MM.1S (cell line): ENCODE results near the gene CNPPD1.

Source experiments
- DNase-seq: peaks from one replicate; pipeline ENCODE4 v3.0.0-alpha.2; 2015
- H2AFZ ChIP-seq: fragments of 300-600 bp; sonication (generic); 2 replicates; pipeline ENCODE4 v1.6.0; 2016; ENCODE audit warnings: antibody characterized with exemption, low read length
- H3F3A ChIP-seq: fragments of 300-600 bp; sonication (generic); 2 replicates; pipeline ENCODE4 v1.6.1; 2016; ENCODE audit warnings: mild to moderate bottlenecking, antibody characterized with exemption, low read length, moderate library complexity, mixed read lengths; ENCODE audit not compliant: insufficient read depth
- H3K27ac ChIP-seq: fragments of 300-600 bp; sonication (generic); 2 replicates; pipeline ENCODE4 v1.5.1; 2016; ENCODE audit warnings: mild to moderate bottlenecking, low read length
- H3K27me3 ChIP-seq: fragments of 300-600 bp; sonication (generic); replicated peaks from 2 replicates; pipeline ENCODE4 v1.6.0; 2016; ENCODE audit warnings: low read length; ENCODE audit not compliant: insufficient read depth
- H3K36me3 ChIP-seq: fragments of 300-600 bp; sonication (generic); replicated peaks from 2 replicates; pipeline ENCODE4 v1.6.1; 2016; ENCODE audit warnings: mild to moderate bottlenecking, low read length, mixed read lengths; ENCODE audit not compliant: insufficient read depth
- H3K4me1 ChIP-seq: fragments of 300-600 bp; sonication (generic); 2 replicates; pipeline ENCODE4 v1.6.1; 2016; ENCODE audit warnings: low read length, mixed read lengths
- H3K4me2 ChIP-seq: fragments of 300-600 bp; sonication (generic); 2 replicates; pipeline ENCODE4 v1.6.0; 2016; ENCODE audit warnings: low read depth, low read length
- H3K4me3 ChIP-seq: fragments of 300-600 bp; sonication (generic); 2 replicates; pipeline ENCODE4 v1.5.1; 2016; ENCODE audit warnings: low read length, mixed read lengths
- H3K79me2 ChIP-seq: fragments of 300-600 bp; sonication (generic); 2 replicates; pipeline ENCODE4 v1.6.1; 2016; ENCODE audit warnings: mixed run types, low read length, mixed read lengths
- H3K9ac ChIP-seq: fragments of 300-600 bp; sonication (generic); 2 replicates; pipeline ENCODE4 v1.6.1; 2016; ENCODE audit warnings: low read length, mixed read lengths
- H3K9me2 ChIP-seq: fragments of 300-600 bp; sonication (generic); replicated peaks from 2 replicates; pipeline ENCODE4 v1.6.1; 2016; ENCODE audit warnings: mild to moderate bottlenecking, low read length, mixed read lengths; ENCODE audit not compliant: insufficient read depth
- H3K9me3 ChIP-seq: fragments of 300-600 bp; sonication (generic); replicated peaks from 2 replicates; pipeline ENCODE4 v1.6.1; 2016; ENCODE audit warnings: mild to moderate bottlenecking, low read length, mixed read lengths; ENCODE audit not compliant: insufficient read depth
- H4K20me1 ChIP-seq: fragments of 300-600 bp; sonication (generic); 2 replicates; pipeline ENCODE4 v1.6.1; 2016; ENCODE audit warnings: mild to moderate bottlenecking, low read length, moderate library complexity, mixed read lengths; ENCODE audit not compliant: insufficient read depth
- EZH2 ChIP-seq: fragments of 300-600 bp; sonication (generic); optimal IDR thresholded peaks from 2 replicates; pipeline ENCODE3; 2017; ENCODE audit warnings: low read depth, mild to moderate bottlenecking, antibody characterized with exemption, low read length, mixed read lengths
- EZH2phosphoT487 ChIP-seq: fragments of 300-600 bp; sonication (generic); IDR thresholded peaks from 2 replicates; pipeline ENCODE4 v1.6.1; 2018; ENCODE audit warnings: antibody characterized with exemption, low read length
- TF ChIP-seq, protein P1 (sequence below): fragments of 300-600 bp; sonication (generic); IDR thresholded peaks from 2 replicates; pipeline ENCODE4 v1.5.1; 2016; ENCODE audit warnings: antibody characterized with exemption, low read length, mixed read lengths

The CNPPD1 gene

DNA sequence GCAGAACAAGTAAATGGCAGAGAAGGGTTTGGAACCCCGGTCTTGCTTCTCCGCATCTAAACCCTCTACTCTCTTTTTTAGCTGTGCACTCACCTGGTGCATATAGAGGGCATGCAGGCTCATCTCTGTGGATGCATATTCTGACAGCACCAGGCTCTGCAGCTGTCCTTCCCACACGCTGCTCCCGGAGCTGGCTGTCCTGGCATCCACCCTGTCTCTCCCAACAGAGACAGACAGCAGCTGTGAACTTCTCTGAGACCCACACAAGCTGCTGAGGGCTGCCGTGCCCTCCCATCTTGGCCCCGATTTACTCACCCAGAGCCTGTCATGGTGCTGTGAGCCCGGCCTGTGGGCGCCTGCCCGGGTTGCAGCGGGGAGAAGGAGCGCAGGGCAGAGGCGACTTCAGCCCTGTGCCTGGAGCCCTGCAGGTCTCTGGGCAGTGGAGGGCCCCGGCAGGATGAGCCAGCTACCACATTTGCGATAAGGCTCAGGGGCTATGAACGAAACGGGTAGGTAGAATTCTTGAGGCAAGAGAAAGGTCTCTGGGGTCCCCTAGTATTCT is 45.3 kb upstream of the CNPPD1 start:
- Histone ChIP-seq H3K9me3 (no peaks in the 10 kb centered on the region), H3K9me2 (no peaks in the 10 kb centered on the region), H3K9ac (no peak overlapping the region), H3K4me3 (no peak overlapping the region), H3K79me2 (peaks cover 9% of the 10 kb centered on the region), H2AFZ (no peak overlapping the region), H3K27ac (no peak overlapping the region), H3K27me3 (no peaks in the 10 kb centered on the region), H3K4me2 (no peak overlapping the region), H3K36me3 (no peaks in the 10 kb centered on the region; the same call in 1 of the 2 replicates), H3F3A (peaks cover 17% of the 10 kb centered on the region; the same call in 1 of the 2 replicates), H3K4me1 (peaks cover 13% of the 10 kb centered on the region), H4K20me1 (no peaks in the 10 kb centered on the region)
- DNase-seq: no peak
- TF ChIP-seq EZH2 (no peak), EZH2phosphoT487 (no peak)
- TF ChIP-seq, protein P1, sequence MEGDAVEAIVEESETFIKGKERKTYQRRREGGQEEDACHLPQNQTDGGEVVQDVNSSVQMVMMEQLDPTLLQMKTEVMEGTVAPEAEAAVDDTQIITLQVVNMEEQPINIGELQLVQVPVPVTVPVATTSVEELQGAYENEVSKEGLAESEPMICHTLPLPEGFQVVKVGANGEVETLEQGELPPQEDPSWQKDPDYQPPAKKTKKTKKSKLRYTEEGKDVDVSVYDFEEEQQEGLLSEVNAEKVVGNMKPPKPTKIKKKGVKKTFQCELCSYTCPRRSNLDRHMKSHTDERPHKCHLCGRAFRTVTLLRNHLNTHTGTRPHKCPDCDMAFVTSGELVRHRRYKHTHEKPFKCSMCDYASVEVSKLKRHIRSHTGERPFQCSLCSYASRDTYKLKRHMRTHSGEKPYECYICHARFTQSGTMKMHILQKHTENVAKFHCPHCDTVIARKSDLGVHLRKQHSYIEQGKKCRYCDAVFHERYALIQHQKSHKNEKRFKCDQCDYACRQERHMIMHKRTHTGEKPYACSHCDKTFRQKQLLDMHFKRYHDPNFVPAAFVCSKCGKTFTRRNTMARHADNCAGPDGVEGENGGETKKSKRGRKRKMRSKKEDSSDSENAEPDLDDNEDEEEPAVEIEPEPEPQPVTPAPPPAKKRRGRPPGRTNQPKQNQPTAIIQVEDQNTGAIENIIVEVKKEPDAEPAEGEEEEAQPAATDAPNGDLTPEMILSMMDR: no peak

DNA sequence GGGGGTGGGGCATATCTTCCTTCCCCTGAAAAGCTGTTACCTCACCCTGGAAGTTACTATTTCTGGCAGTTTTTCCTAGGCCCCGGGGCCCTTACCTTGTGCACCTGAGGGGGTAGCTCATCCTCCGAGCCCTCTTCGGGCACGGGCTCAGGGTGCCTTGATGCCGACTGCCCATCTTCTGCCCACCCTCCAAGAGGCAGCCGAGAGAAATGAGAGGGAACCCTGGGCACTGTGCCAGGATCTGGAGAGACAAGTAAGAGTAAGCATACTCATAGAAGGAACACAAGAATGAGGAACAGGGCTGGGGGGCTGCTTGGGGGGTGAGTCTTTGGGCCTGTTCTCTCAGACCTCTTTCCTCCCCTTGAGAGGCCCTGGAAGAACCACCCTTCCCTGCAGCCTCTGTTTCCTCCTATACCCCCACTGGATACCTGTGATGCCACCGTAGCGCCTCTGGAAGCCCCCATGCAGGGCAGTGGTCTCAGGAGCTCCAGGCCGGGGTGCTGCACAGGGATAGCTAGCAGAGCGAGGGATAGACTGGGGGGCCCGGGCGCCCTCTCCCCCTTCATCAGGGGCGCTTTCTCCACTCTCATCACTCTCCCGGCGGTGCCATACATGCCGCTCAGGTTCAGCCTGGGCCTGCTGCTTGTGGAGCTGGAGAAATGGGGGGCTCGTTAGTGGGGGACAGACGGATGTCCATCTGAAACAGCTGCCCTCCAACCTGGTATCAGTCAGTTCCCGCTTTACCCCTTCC is 44.1 kb upstream of the CNPPD1 start:
- H3F3A ChIP-seq: peaks cover 17% of the 10 kb centered on the region; the same call in 1 of the 2 replicates
- no peaks in the 10 kb centered on the region for H3K9me3 ChIP-seq
- H3K27ac ChIP-seq: no peak overlapping the region
- no peak for DNase-seq
- H3K27me3 ChIP-seq: no peaks in the 10 kb centered on the region
- H3K9ac ChIP-seq: no peak overlapping the region
- H2AFZ ChIP-seq: no peak overlapping the region
- no peak overlapping the region for H3K4me3 ChIP-seq
- no peak overlapping the region for H3K4me2 ChIP-seq
- peaks cover 6% of the 10 kb centered on the region; the same call in 1 of the 2 replicates for H3K79me2 ChIP-seq
- H4K20me1 ChIP-seq: no peaks in the 10 kb centered on the region
- H3K36me3 ChIP-seq: no peaks in the 10 kb centered on the region; the same call in 1 of the 2 replicates
- H3K4me1 ChIP-seq: peaks cover 13% of the 10 kb centered on the region
- no peaks in the 10 kb centered on the region for H3K9me2 ChIP-seq
- TF ChIP-seq, protein P1: no peak
- no peak for TF ChIP-seq EZH2phosphoT487
- TF ChIP-seq EZH2: no peak

DNA sequence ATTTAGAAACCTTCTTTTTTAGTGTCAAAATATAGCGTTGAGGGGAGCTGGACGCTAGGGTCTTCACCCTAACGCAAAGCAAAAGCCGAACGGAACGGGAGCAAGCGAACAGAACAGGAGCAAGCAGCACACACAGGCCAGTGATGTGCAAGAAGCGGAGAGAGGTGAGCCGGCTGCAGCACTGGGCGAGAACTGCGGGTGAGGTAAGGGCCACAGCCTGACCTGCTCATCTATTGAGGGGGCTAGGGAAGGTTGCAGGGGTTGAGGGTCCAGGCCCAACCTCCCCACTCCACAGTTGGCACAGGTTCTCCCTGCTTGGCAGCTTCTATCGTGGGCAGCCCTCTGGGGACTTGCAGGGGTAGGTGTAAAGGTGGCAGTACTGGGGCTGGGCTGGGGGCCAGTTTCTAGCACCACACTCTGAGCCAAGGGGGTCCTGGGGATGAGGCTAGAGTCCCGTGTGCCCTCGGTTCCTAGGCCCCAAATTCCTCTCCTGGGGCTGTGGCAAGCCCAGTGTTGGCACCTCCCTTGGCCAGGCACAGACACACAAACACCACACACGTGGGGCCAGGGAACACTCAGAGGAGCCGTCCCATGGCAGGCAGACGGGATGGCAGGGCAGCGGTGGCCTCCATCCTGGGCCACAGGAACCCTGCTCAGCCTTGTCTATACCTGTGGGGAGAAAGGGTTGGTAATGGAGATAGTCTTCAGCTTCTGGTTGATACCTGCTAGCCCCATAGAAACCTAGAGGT is 43.2 kb upstream of the CNPPD1 start:
- TF ChIP-seq EZH2phosphoT487 (no peak), EZH2 (no peak)
- TF ChIP-seq, protein P1: no peak
- Histone ChIP-seq H3K4me2 (no peak overlapping the region), H3K9me2 (no peaks in the 10 kb centered on the region), H3K9me3 (no peaks in the 10 kb centered on the region), H3K27ac (no peak overlapping the region), H2AFZ (no peak overlapping the region), H3K27me3 (no peaks in the 10 kb centered on the region), H3K9ac (no peak overlapping the region), H3F3A (peaks cover 17% of the 10 kb centered on the region; the same call in 1 of the 2 replicates), H3K36me3 (no peaks in the 10 kb centered on the region; the same call in 1 of the 2 replicates), H4K20me1 (no peaks in the 10 kb centered on the region), H3K4me1 (peaks cover 13% of the 10 kb centered on the region), H3K79me2 (peaks cover 6% of the 10 kb centered on the region; the same call in 1 of the 2 replicates), H3K4me3 (no peak overlapping the region)
- no peak for DNase-seq
